ENCODE data around the gene CTNNA1.
"Not testable (repeated sequence)": the region's sequence is repeated elsewhere in the genome, so short reads cannot be mapped to it uniquely, and the experiment has no call there.

CTNNA1 gene, protein sequence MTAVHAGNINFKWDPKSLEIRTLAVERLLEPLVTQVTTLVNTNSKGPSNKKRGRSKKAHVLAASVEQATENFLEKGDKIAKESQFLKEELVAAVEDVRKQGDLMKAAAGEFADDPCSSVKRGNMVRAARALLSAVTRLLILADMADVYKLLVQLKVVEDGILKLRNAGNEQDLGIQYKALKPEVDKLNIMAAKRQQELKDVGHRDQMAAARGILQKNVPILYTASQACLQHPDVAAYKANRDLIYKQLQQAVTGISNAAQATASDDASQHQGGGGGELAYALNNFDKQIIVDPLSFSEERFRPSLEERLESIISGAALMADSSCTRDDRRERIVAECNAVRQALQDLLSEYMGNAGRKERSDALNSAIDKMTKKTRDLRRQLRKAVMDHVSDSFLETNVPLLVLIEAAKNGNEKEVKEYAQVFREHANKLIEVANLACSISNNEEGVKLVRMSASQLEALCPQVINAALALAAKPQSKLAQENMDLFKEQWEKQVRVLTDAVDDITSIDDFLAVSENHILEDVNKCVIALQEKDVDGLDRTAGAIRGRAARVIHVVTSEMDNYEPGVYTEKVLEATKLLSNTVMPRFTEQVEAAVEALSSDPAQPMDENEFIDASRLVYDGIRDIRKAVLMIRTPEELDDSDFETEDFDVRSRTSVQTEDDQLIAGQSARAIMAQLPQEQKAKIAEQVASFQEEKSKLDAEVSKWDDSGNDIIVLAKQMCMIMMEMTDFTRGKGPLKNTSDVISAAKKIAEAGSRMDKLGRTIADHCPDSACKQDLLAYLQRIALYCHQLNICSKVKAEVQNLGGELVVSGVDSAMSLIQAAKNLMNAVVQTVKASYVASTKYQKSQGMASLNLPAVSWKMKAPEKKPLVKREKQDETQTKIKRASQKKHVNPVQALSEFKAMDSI

DNA sequence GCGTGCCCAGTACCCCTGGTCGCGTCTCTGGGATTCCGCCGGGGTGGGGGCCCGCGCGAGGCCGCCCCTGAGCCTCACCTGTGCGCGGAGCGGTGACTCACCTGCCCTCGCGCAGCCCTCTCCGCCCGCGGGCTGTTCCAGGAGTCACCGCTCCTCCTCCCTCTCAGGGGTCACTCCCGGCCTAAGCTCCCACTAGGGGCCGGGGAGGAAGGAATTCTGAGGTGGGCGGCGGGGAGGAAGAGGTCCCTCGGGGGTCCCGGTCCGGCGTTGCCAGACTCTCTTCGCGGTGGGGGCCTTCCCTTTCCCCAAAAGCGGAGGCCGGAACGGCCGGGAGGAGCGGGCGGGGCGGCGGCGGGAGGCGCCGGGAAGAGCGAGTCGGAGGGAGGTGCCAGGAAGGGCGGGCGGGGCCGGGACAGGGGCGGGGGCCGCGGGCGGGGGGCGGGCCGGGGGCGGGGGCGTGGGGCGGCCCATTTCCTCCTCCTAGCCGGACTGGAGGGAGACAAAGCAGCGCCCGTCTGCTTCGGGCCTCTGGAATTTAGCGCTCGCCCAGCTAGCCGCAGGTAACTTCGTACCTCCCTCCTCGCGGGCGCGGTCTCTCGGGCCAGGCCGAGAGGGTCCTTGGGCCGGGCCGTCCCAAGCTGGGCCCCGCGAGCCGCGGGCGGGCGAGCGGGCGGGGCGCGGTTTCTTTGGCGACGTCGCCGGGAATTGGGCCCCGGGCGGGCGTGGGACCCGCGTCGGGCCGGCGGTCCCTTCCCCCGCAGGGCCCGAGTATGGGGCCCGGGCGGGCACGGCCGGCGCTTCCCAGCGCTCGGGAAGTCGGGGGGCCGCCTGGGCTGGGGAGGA lies at the start of gene CTNNA1:
TSS of gene CTNNA1 (plus strand) at position 475 of the 843 bp plus-strand sequence. CDS start 28,500 bp downstream, outside the sequence.
- Mint-ChIP-seq H3K27me3 (peaks cover 57% of the 10 kb centered on the region), H3K27ac (peak within 1 kb of the TSS; percentile 5), H3K4me1 (ENCODE audit: low read depth) (peaks cover 33% of the 10 kb centered on the region), H3K36me3 (ENCODE audit: low read depth) (peaks cover 2% of the 10 kb centered on the region), H3K4me3 (peak within 1 kb of the TSS; percentile 81), H3K9me3 (no peaks in the 10 kb centered on the region)
- peak; percentile 73 for DNase-seq

DNA sequence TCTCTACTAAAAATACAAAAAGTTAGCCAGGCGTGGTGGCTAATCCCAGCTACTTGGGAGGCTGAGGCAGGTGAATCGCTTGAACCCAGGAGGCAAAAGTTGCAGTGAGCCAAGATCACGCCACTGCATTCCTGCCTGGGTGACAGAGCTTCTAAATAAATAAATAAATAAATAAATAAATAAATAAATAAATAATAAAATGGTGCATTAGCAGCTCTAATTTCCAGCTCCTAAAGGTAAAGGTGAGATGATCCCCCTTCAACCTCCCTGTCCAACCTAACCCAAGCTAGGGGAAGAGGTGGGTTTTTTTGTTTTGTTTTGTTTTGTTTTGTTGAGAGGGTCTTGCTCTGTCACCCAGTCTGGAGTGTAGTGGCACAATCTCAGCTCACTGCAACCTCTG lies 49.4 kb upstream of the CTNNA1 start:
- DNase-seq; H3K27ac Mint-ChIP-seq; H3K4me1 Mint-ChIP-seq (ENCODE audit: low read depth); H3K36me3 Mint-ChIP-seq (ENCODE audit: low read depth); H3K4me3 Mint-ChIP-seq; H3K9me3 Mint-ChIP-seq: not testable (repeated sequence)
- H3K27me3 Mint-ChIP-seq, result peaks cover 85% of the 10 kb centered on the region

DNA sequence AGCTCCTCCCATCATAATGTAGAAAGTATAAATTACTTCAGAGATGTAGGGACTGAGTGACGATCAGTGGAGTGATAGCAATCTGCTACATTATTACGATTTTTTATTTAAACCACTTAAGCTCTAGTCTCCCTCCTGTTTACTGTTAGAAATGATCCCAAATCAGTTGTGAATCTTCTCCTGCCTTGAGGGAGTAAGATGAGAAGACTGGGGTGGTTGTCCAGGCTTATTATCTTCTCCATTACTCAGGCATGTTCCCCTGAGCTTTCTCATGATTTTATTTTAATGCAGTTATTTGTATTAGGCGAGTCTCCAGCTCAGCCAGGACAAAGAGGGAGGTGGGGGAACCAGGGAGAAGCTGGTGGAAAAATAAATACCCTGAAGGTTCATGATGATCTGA lies 48.2 kb upstream of the CTNNA1 start:
- H3K4me3 Mint-ChIP-seq, result no peak overlapping the region
- H3K27me3 Mint-ChIP-seq, result peaks cover 76% of the 10 kb centered on the region
- H3K27ac Mint-ChIP-seq, result no peak overlapping the region
- no peaks in the 10 kb centered on the region for H3K9me3 Mint-ChIP-seq
- H3K4me1 Mint-ChIP-seq (ENCODE audit: low read depth), result no peaks in the 10 kb centered on the region
- no peaks in the 10 kb centered on the region for H3K36me3 Mint-ChIP-seq (ENCODE audit: low read depth)
- no peak for DNase-seq

DNA sequence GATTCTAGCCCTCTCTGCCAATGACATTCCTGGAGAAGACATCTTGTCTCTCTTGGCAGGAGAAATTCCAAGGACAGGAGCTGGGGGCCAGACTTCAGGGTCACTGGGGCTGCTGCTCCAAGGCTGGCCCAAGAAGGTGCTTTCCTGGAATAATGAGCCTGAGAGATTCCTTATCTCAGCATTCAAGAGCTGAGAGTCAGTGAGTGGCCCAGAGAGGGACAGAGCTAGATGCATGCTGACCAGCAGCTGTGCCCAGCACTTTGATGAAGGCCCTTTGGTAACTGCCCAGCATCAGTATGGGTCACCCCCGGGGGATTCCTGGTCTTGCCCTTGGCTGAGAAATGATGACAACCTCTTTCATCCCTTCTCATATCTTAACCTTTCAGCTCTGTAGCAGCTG lies 47.7 kb upstream of the CTNNA1 start:
- no peak for DNase-seq
- H3K27ac Mint-ChIP-seq, result no peak overlapping the region
- no peaks in the 10 kb centered on the region for H3K9me3 Mint-ChIP-seq
- no peaks in the 10 kb centered on the region for H3K4me1 Mint-ChIP-seq (ENCODE audit: low read depth)
- no peaks in the 10 kb centered on the region for H3K36me3 Mint-ChIP-seq (ENCODE audit: low read depth)
- no peak overlapping the region for H3K4me3 Mint-ChIP-seq
- peaks cover 77% of the 10 kb centered on the region for H3K27me3 Mint-ChIP-seq

DNA sequence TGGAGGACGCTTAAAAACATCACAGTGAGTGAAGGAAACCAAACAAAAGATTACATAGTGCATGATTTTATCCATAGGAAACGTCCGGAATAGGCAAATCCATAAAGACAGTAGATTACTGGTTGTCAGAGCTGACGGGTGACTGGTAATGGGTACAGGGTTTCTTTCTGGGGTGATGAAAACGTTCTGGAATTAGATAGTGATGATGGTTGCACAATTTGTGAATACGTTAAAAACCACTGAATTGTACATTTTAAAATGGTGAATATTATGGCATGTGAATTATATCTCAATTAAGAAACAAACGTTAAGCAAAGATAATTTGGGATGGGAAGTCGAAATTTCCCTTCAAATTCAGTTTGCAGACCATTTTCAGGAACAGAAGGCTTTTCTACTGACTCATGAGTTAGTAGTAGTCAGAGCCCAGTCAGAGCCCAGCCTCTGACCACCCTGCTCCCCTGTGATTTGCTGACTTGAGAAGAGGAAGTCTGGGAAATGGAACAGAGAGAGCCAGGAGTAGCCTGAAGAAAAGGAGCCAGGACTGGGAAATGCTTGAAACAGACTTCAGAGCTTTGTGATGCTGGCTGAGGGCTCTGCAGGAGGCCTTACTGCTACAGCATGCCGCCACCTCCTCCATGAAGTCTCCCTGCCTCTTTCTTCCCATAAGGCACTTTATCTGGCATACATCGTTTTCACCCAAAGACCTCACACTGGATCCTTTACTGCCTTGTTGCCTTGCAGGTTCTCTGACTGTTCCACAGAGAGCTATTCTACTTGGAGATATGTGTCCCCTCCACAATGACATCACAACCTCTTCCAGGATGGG lies 46.4 kb upstream of the CTNNA1 start:
- Mint-ChIP-seq H3K9me3 (no peaks in the 10 kb centered on the region), H3K4me3 (no peak overlapping the region), H3K4me1 (ENCODE audit: low read depth) (no peaks in the 10 kb centered on the region), H3K27ac (no peak overlapping the region), H3K27me3 (peaks cover 76% of the 10 kb centered on the region), H3K36me3 (ENCODE audit: low read depth) (no peaks in the 10 kb centered on the region)
- no peak for DNase-seq

DNA sequence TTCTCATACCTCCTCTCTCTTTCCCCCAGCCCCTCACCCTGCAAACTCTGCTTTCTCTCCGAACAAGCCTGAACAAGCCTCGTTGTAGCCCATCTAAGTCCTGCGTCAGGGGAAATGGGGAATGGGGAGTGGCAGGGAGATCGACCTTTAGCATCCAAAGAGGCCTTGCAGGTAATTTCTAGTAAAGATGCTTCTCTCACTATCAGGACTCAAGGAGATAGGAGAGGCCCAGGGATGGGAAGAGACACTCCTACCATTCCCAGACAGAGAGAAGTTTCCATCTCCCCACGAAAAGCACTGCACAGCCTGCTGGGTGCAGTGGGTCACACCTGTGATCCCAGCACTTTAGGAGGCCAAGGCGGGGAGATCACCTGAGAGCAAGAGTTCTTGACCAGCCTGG lies 44.4 kb upstream of the CTNNA1 start:
- Mint-ChIP-seq H3K27me3 (peaks cover 74% of the 10 kb centered on the region), H3K4me3 (no peak overlapping the region), H3K9me3 (no peaks in the 10 kb centered on the region), H3K4me1 (ENCODE audit: low read depth) (no peaks in the 10 kb centered on the region), H3K27ac (no peak overlapping the region), H3K36me3 (ENCODE audit: low read depth) (no peaks in the 10 kb centered on the region)
- DNase-seq, result no peak

DNA sequence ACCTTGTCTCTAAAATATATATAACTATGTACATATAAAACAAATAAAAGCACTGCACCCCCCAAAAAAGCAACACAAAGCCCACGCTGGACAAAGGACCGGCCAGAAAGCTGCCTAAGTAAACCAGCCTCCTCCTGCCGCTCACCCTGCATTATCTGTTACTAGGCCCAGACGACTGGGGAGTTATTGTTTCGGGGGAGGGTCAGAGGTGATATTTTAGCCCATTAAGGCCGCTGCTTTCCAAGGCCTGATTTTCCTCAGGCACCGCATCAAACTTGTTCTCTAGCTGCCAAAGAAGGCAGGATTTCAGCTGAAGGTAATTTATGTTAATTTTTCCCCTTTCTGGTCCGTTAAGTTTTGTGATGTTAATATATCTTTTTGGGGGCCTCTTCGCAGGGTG lies 44.0 kb upstream of the CTNNA1 start:
- Mint-ChIP-seq H3K27ac (no peak overlapping the region), H3K9me3 (no peaks in the 10 kb centered on the region), H3K4me3 (no peak overlapping the region), H3K27me3 (peaks cover 72% of the 10 kb centered on the region), H3K36me3 (ENCODE audit: low read depth) (no peaks in the 10 kb centered on the region), H3K4me1 (ENCODE audit: low read depth) (no peaks in the 10 kb centered on the region)
- no peak for DNase-seq

DNA sequence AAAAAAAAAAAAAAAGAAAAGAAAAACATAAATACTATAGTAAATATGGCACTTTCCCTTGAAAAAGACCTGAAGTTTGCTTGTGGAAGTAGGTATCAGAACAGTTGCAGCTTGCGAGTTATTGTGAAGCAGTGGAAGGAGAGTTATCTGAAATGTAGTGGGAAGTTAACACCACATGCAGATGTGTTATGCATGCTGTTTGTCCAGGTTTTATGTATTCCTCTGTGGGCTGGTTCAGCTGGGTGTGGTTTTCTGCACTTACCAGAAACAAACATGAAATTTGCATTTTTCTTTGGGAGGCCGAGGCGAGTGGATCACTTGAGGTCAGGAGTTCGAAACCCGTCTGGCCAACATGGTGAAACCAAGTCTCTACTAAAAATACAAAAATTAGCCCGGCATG lies 42.1 kb upstream of the CTNNA1 start:
- H3K4me1 Mint-ChIP-seq (ENCODE audit: low read depth), result peaks cover 3% of the 10 kb centered on the region
- no peak overlapping the region for H3K4me3 Mint-ChIP-seq
- no peak for DNase-seq
- no peaks in the 10 kb centered on the region for H3K36me3 Mint-ChIP-seq (ENCODE audit: low read depth)
- peaks cover 68% of the 10 kb centered on the region for H3K27me3 Mint-ChIP-seq
- no peak overlapping the region for H3K27ac Mint-ChIP-seq
- H3K9me3 Mint-ChIP-seq, result no peaks in the 10 kb centered on the region

DNA sequence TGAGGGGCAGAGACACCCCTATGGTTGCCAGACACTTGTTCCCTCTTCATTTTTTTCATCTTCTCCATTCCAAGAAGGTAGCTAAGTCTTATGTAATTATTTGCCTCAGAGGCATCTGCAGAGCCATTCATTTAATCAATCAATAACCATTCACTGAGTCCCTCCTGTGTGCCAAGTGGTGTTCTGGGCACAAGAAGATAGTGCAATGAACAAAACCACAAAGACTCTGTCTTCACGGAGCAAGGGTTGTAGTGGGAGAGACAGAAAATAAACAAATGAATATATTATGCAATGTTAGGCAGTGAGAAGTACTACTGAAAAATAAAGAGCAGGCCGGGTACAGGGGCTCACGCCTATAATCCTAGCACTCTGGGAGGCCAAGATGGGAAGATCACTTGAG lies 41.4 kb upstream of the CTNNA1 start:
- Mint-ChIP-seq H3K9me3 (no peaks in the 10 kb centered on the region), H3K27ac (no peak overlapping the region), H3K4me3 (no peak overlapping the region), H3K4me1 (ENCODE audit: low read depth) (peaks cover 3% of the 10 kb centered on the region), H3K27me3 (peaks cover 67% of the 10 kb centered on the region), H3K36me3 (ENCODE audit: low read depth) (no peaks in the 10 kb centered on the region)
- no peak for DNase-seq

DNA sequence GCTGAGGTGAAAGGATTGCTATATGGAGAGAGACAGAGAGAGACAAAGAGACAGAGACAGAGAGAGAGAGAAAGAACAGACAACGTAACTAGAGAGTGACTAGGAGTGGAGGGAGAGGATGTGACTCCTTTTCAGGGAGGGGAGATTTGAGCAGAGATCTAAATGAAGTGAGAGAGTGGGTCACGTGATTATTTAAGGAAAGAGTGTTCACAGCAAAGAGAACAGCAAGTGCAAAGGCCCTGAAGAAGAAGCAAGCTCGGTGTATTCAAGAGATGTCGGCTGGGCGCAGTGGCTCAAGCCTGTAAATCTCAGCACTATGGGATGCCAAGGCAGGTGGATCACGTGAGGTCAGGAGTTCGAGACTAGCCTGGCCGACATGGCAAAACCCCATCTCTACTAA lies 40.9 kb upstream of the CTNNA1 start:
- H3K27me3 Mint-ChIP-seq, result peaks cover 67% of the 10 kb centered on the region
- no peak overlapping the region for H3K27ac Mint-ChIP-seq
- H3K36me3 Mint-ChIP-seq (ENCODE audit: low read depth), result no peaks in the 10 kb centered on the region
- H3K9me3 Mint-ChIP-seq, result no peaks in the 10 kb centered on the region
- H3K4me3 Mint-ChIP-seq, result no peak overlapping the region
- H3K4me1 Mint-ChIP-seq (ENCODE audit: low read depth), result peaks cover 3% of the 10 kb centered on the region
- no peak for DNase-seq

DNA sequence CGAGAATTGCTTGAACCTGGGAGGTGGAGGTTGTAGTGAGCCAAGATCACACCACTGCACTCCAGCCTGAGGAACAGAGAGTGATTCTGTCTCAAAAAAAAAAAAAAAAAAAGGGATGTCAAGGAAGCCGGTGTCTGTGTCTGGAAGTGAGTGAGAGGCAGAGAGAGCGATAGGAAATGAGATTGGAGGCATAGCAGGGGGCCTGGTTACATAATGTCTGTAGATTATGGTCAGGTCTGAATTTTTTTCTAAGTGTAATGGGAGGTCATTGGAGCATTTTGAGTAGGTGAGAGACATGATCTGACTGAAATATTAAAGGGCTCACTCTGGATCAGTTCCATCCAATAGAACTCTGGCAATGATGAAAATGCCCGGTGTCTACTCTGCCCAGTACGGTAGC lies 40.4 kb upstream of the CTNNA1 start:
- no peaks in the 10 kb centered on the region for H3K9me3 Mint-ChIP-seq
- H3K36me3 Mint-ChIP-seq (ENCODE audit: low read depth), result no peaks in the 10 kb centered on the region
- H3K4me3 Mint-ChIP-seq, result no peak overlapping the region
- no peak for DNase-seq
- no peak overlapping the region for H3K27ac Mint-ChIP-seq
- peaks cover 63% of the 10 kb centered on the region for H3K27me3 Mint-ChIP-seq
- H3K4me1 Mint-ChIP-seq (ENCODE audit: low read depth), result peaks cover 3% of the 10 kb centered on the region

DNA sequence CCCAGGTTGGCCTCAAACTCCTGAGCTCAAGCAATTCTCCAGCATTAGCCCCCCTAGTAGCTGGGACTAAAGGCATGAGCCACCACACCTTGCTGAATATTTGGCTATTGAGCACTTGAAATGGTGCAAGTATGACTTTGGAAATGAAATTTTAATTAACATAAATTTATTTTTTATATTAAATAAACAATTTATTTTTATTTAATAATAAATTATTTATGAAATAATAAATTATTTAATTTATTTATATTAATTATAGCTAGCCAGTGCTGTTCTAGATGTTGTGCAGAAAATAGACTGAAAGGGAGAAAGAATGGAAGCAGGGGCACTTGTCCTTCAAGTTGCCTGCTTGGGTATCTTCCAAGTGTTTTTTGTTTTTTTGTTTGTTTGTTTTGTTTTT lies 40.0 kb upstream of the CTNNA1 start:
- H3K27ac Mint-ChIP-seq, result no peak overlapping the region
- H3K4me3 Mint-ChIP-seq, result no peak overlapping the region
- peaks cover 3% of the 10 kb centered on the region for H3K4me1 Mint-ChIP-seq (ENCODE audit: low read depth)
- DNase-seq, result no peak
- no peaks in the 10 kb centered on the region for H3K9me3 Mint-ChIP-seq
- H3K36me3 Mint-ChIP-seq (ENCODE audit: low read depth), result no peaks in the 10 kb centered on the region
- H3K27me3 Mint-ChIP-seq, result peaks cover 64% of the 10 kb centered on the region

DNA sequence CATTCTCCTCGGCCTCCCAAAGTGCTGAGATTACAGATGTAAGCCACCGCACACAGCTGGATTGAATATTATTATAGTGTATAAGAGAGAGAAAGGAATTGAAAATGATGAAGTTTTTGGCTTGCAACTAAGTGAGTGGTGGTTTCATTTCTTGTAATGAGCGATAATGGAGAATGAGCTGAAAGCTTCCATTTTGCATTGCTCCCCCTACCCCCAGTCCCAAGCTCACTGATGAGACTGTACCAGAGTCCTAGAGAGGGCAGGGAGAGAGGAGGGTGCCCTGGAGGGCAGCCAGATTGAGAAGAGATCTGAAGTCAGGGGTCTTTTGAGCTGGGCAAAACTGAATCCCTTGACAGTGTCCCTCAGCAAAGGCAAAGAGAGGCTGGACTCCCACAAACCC lies 38.5 kb upstream of the CTNNA1 start:
- no peak for DNase-seq
- no peaks in the 10 kb centered on the region for H3K9me3 Mint-ChIP-seq
- peaks cover 3% of the 10 kb centered on the region for H3K4me1 Mint-ChIP-seq (ENCODE audit: low read depth)
- H3K4me3 Mint-ChIP-seq, result no peak overlapping the region
- H3K36me3 Mint-ChIP-seq (ENCODE audit: low read depth), result no peaks in the 10 kb centered on the region
- H3K27me3 Mint-ChIP-seq, result peaks cover 60% of the 10 kb centered on the region
- H3K27ac Mint-ChIP-seq, result no peak overlapping the region
